Thyroid gland (tissue), 4 donors: ENCODE measurements around the gene WARS2.

Experiments
- CTCF ChIP-seq, 6 experiments: fragments of 200-600 bp in 3 of 6; fragments of 450-650 bp in 3 of 6; sonication (generic) in 3 of 6; IDR thresholded peaks; one replicate each; pipeline ENCODE4 v1.5.1; 2016 to 2019; ENCODE audit warnings: antibody characterized with exemption in 6 of 6, mild to moderate bottlenecking in 2 of 6, inconsistent platforms in 1 of 6, moderate library complexity in 1 of 6
- POLR2A ChIP-seq, 2 donors: fragments of 450-650 bp; IDR thresholded peaks; one replicate each; pipeline ENCODE4 v1.6.1; 2017; ENCODE audit warnings: antibody characterized with exemption in 2 of 2, mild to moderate bottlenecking in 2 of 2, moderate library complexity in 1 of 2

- no peak for TF ChIP-seq POLR2A (IDR thresholded peaks at IDR 0.05)
- no peak for TF ChIP-seq CTCF (IDR thresholded peaks at IDR 0.05)
Observed at GRCh38 chr1:119006406-119007279, 133.8 kb downstream of the WARS2 start.
